Activated B cell treated with CpG ODN at 0.5 μM for 24 hours (primary cell): Measurements from ENCODE around the gene IFITM5. TPM values are rescaled to one million over a fixed set of nuclear protein-coding genes. Genes with fewer than 3 reads are reported as not detected.

ENCODE experiments used
- ATAC-seq: fragments of 200-7000 bp; cut with Tn5 transposase; one replicate; pipeline ENCODE4 v1.10.0; 2021; ENCODE audit warnings: low read depth, mild to moderate bottlenecking, moderate library complexity
- CTCF ChIA-PET: fragments of 350-600 bp; sonication (Branson Sonifier 250); formaldehyde crosslinking; loops from one replicate; lab custom pipeline; 2021; ENCODE audit warnings: antibody characterized with exemption; lab: Charles Lee
- POLR2A ChIA-PET: fragments of 350-600 bp; sonication (Branson Sonifier 250); formaldehyde crosslinking; loops from one replicate; lab custom pipeline; 2021; ENCODE audit warnings: antibody characterized with exemption; lab: Charles Lee
- DNase-seq: peaks from one replicate; pipeline ENCODE4 v3.0.0; 2022
- H3K27ac Mint-ChIP-seq: one replicate; pipeline ENCODE4 v1.8.0; 2020; ENCODE audit warnings: mixed read lengths
- H3K27me3 Mint-ChIP-seq: one replicate; pipeline ENCODE4 v1.8.0; 2021; ENCODE audit warnings: mixed read lengths
- H3K36me3 Mint-ChIP-seq: one replicate; pipeline ENCODE4 v1.8.0; 2021; ENCODE audit warnings: low read depth, mixed read lengths
- H3K4me1 Mint-ChIP-seq: one replicate; pipeline ENCODE4 v1.8.0; 2021; ENCODE audit warnings: mixed read lengths
- H3K4me3 Mint-ChIP-seq: one replicate; pipeline ENCODE4 v1.8.0; 2020; ENCODE audit warnings: mild to moderate bottlenecking, mixed read lengths
- H3K9me3 Mint-ChIP-seq: one replicate; pipeline ENCODE4 v1.8.0; 2020; ENCODE audit warnings: mixed read lengths
- CTCF ChIP-seq: fragments of 200-600 bp; IDR thresholded peaks from one replicate; pipeline ENCODE4 v1.8.0; 2022; ENCODE audit warnings: antibody characterized with exemption, mild to moderate bottlenecking
- intact Hi-C: fragments of 100-400 bp; cut with micrococcal nuclease; formaldehyde crosslinking; loops from one replicate; pipeline ENCODE4 v1.15.1; 2024
- total RNA-seq: library from RNA; stranded (reverse); gene quantifications from 2 replicates; pipeline ENCODE4 v1.2.3, GENCODE V29; 2022

The IFITM5 gene
- total RNA-seq, 1 donor from 2014 or later, result not detected

DNA sequence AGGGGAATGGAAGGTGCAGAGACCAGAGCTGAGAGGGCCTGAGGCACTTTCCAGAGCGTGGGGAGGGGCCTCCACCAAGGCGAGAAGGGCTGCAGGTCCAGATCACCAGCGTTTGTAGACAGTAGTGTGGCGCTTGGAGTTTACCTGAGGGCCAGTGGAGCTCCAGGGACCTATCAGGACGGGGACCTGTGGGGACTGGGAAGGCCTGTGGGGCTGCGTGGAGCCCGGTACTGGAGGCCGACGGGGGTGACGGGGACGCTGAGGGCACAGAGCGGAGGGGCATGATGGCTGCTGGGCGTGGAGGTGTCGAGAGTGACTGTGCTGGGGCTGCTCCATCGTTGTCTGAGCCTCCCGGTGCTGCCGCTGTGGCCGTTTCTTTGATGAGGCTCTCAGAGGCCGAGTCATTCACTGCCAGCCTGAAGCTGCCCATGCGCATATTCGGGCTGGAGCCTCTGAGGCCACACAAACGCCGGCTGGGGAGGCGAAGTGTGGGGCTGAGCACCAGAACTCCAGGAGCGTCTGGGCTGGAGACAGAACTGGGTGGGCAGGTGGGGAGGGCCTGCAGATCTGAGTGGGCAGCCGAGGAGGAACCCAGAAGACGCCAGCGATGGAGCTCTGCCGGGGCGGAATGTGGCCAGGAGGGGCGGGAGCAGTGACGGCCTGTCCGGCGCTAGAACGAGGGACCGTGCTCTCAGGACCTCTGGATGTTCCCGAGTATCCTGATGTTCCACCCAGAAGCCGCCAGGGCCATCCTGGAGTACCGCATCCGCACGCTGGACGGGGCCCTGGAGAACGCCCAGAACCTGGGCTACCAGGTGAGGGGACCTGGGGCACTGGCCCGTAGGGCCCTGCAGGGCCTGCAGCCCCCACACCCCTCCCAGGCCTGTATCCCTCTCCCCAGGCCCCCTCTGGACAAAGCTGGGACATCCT lies 7.8 kb downstream of the IFITM5 start:
- TF ChIP-seq CTCF, result no peak
- H3K4me1 Mint-ChIP-seq, result peaks cover 17% of the 10 kb centered on the region
- ChIA-PET POLR2A (interaction anchor here (1.0 to 3.1 kb wide), 3 partner anchors 12 to 84 kb away, joined by 3 to 15 read pairs (median 5); partner anchors contain the start of genes BET1L and RIC8A), CTCF (interaction anchor here (0.9 kb wide), 1 partner anchor 41 kb away, joined by 4 read pairs; no protein-coding TSS in a partner anchor)
- H3K27ac Mint-ChIP-seq, result no peak overlapping the region
- peaks cover 23% of the 10 kb centered on the region for H3K36me3 Mint-ChIP-seq
- intact Hi-C loops, result no loop called here
- ATAC-seq, result no peak
- peak overlapping the region; percentile 38 for H3K4me3 Mint-ChIP-seq
- H3K27me3 Mint-ChIP-seq, result peaks cover 3% of the 10 kb centered on the region
- H3K9me3 Mint-ChIP-seq, result no peaks in the 10 kb centered on the region
- no peak for DNase-seq

GRCh38 chr11:290621-291231 lies 8.6 kb downstream of the IFITM5 start:
- Mint-ChIP-seq H3K9me3 (no peaks in the 10 kb centered on the region), H3K4me1 (peaks cover 17% of the 10 kb centered on the region), H3K4me3 (peak overlapping the region; percentile 79), H3K27me3 (peaks cover 4% of the 10 kb centered on the region), H3K27ac (no peak overlapping the region), H3K36me3 (peaks cover 22% of the 10 kb centered on the region)
- TF ChIP-seq CTCF, result no peak
- no peak for ATAC-seq
- ChIA-PET POLR2A (interaction anchor here (1.0 to 3.6 kb wide), 4 partner anchors 11 to 83 kb away, joined by 3 to 35 read pairs (median 10); partner anchors contain the start of genes BET1L and RIC8A), CTCF (interaction anchor here (0.9 kb wide), 1 partner anchor 40 kb away, joined by 4 read pairs; no protein-coding TSS in a partner anchor)
- intact Hi-C loops, result no loop called here
- peak; percentile 15 for DNase-seq

- TF ChIP-seq CTCF, result no peak
- H3K27me3 Mint-ChIP-seq, result peaks cover 11% of the 10 kb centered on the region
- DNase-seq (peak; percentile 15), ATAC-seq (no peak)
- H3K9me3 Mint-ChIP-seq, result no peaks in the 10 kb centered on the region
- H3K4me1 Mint-ChIP-seq, result peaks cover 17% of the 10 kb centered on the region
- H3K36me3 Mint-ChIP-seq, result peaks cover 20% of the 10 kb centered on the region
- H3K4me3 Mint-ChIP-seq, result peak overlapping the region; percentile 79
- ChIA-PET CTCF (interaction anchor here (0.9 to 2.2 kb wide), 2 partner anchors 39 kb away, joined by 4 to 9 read pairs; no protein-coding TSS in a partner anchor), POLR2A (interaction anchor here (0.8 to 3.6 kb wide), 11 partner anchors 10 to 217 kb away, joined by 3 to 35 read pairs (median 4); partner anchors contain the start of genes BET1L, IFITM2, RIC8A and RNH1)
- intact Hi-C loops, result loop anchor here (2.0 to 5.0 kb wide), 3 partner anchors 13 to 53 kb away; partner anchors contain the start of genes PSMD13 and SIRT3
- no peak overlapping the region for H3K27ac Mint-ChIP-seq
Observed at GRCh38 chr11:289712-290620, 9.4 kb downstream of the IFITM5 start.

DNA sequence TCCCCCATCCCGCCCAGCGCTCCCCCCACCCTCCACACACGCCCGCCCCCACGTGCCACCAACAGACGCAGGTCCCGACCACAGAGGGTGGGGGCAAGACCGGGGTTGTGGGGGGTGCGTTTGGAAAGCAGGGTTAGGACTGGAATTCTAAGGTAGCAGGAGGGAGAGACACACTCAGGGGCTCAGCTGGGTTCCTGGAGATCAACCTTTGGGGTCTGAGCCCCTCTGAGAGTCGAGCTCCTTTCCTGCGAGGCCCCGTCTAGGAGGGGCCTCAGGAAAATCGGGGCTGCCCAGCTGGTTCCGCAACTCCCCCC lies 10.0 kb downstream of the IFITM5 start:
- H3K4me3 Mint-ChIP-seq, result peak overlapping the region; percentile 79
- H3K4me1 Mint-ChIP-seq, result peaks cover 17% of the 10 kb centered on the region
- H3K36me3 Mint-ChIP-seq, result peaks cover 17% of the 10 kb centered on the region
- TF ChIP-seq CTCF, result no peak
- POLR2A ChIA-PET, result interaction anchor here (0.8 to 3.6 kb wide), 15 partner anchors 9 to 217 kb away, joined by 3 to 35 read pairs (median 4); partner anchors contain the start of genes BET1L, IFITM2, RIC8A and RNH1
- H3K27me3 Mint-ChIP-seq, result peaks cover 12% of the 10 kb centered on the region
- H3K27ac Mint-ChIP-seq, result no peak overlapping the region
- CTCF ChIA-PET, result interaction anchor here (2.2 kb wide), 1 partner anchor 39 kb away, joined by 9 read pairs; no protein-coding TSS in a partner anchor
- DNase-seq (no peak), ATAC-seq (peak; percentile 22)
- H3K9me3 Mint-ChIP-seq, result no peaks in the 10 kb centered on the region
- intact Hi-C loops, result loop anchor here (2.0 to 5.0 kb wide), 3 partner anchors 13 to 52 kb away; partner anchors contain the start of genes PSMD13 and SIRT3
